Bone marrow (tissue), 2 donors: ENCODE measurements around the gene DDX27.
"Not testable (repeated sequence)": the region's sequence is repeated elsewhere in the genome, so short reads cannot be mapped to it uniquely, and the experiment has no call there.

ENCODE experiments used
- DNase-seq, 2 donors: peaks; one replicate each; lab custom pipeline; 2025; lab: John Stamatoyannopoulos, UW

DDX27 gene

GRCh38 chr20:49203746-49204145, 15.5 kb upstream of the DDX27 start:
- DNase-seq, result no peak

- no peak for DNase-seq
These were observed 12.1 kb upstream of the DDX27 start for GRCh38 chr20:49207076-49207475.

- DNase-seq, result no peak
These were observed 9.0 kb upstream of the DDX27 start for GRCh38 chr20:49210101-49210756.

GRCh38 chr20:49210757-49211110, 8.5 kb upstream of the DDX27 start:
- DNase-seq, result no peak

DNA sequence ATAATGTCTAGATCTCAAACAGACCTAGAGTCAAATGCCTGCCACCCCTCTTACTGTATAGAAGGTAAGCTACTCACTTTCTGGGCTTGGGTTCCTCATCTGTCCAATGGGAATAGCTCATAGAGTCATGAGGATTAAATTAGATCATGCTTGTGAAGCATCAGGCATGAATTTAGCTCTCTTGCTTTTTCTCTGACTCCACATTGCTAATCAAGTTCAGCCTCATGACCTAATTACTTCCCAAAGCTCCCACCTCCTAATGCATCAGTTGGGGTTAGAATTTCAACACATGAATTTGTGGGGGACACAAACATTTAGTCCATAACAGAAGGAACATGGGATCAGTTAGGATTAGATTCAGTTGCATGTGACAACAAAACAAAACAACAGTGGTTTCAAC, 4.6 kb upstream of the DDX27 start:
- DNase-seq, result no peak

DNA sequence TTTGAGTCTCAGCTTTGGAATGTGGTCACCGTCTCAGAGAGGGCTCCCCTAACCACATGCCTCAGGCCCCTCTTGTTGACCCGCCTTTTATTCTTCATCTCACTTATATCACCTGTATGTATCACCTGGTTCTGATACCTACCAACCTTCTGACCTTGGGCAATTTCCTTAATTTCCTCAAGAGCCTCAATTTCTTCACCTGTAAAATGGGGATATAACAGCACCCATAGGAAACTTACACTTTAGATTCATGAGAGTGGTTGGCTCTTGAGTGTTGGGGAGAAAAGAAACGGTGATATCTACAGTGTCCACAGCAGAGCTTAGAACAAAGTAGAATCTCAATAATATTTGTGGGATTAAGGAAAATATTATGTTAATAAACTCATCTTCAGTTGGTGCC, 4.0 kb upstream of the DDX27 start:
- no peak for DNase-seq

DNA sequence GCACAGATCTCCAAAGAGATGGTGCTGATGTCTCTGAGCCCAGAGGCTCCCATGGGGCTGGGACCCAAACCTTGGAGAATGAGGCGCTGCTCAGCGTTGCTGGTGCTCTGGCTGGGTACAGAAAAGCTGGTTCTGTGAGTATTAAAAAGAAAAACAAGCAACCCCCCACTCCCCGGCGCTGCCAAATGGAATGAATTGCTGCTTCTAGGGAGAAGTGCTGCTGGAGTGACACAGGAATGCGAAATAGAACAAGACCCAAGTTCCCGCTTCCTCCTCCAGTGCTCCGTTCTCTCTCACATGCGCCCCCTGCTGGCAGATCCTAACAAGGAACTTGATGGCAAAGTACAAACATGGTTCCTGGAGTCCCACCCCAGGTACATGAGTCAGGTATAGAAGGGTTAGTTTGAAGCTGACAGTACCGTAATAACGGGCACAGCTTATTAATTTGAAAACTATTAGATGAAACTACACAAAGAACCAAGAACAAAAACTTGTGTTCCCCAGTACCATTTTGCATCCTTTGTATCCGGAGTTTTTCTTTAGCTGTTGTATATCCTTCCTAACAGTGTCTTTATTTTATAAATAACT, 2.1 kb upstream of the DDX27 start:
- peak; percentile 70 to 84 for DNase-seq

DNA sequence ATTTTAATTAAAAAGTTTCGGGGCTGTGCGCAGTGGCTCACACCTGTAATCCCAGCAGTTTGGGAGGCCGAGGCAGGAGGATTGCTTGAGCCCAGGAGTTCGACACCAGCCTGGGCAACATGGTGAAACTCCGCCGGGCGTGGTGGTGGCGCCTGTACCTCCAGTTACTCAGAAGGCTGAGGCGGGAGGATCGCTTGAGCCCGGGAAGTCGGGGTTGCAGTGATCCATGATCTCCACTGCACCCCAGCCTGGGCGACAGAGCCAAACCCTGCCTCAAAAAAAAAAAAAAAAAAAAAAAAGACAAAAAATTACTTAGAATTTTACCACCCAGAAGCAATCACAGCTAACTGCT, 501 bp upstream of the DDX27 start:
- not testable (repeated sequence) for DNase-seq

DNA sequence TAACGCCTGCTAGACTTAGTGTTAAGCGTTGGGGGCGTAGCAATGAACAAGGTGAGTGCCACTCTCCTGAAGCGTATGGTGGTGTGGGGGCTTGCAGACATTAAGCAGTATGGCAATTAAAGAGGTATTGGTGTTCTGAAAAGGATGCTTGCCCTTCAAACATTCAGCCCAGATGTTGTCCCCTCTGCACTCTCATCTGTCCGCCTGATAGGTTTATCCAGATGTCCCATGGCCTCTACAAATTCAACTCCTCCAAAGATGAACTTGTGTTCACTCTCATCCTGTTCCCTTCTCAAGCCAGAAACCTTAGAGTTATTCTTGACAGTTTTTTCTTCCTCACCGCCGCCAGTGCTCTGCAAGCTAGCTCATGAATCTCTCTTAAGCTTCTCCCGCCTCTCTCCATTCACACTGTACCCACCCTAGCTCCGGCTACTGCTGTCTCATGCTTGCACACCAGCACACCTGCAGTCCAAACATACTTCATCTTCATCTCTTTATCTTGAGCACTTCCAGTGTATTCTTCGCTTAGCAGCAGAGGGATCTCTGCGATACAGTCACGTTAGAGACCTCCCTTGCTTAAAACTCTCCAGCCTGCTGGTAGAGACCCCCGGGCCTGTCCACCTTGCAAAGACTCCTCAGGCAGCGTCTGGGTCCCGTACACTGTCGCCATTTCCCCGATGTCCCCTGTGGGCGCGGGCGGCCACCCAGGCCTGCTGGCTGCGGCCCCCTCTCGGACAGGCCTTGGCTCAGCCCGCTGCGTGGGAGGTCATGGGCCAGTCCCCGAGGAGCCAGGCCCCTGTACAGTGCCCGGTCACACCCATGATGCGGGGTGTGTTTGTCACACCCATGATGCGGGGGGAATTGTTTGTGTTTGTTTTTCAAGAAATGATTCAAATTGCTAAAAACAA, 962 bp downstream of the DDX27 start:
- no peak for DNase-seq

DNA sequence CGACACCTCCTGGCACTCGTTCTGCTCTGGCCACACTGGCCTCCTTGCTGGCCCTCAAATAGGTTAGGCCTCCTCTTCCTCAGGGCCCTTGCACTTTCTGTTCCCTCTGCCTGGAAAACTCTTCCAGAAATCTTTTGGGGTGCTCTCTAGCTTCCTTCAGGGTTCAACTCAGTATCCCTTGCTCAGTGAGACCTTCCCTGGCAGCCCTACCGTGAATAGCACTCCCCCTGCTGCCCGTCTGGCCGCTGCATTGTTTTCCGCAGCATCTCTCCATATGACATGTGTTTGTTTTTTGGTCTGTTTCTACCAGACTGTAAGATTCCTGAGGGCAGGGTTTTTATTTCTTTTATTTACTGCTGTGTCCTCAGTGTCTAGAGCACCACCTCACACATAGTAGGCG, 6.7 kb downstream of the DDX27 start:
- DNase-seq, result no peak

DNA sequence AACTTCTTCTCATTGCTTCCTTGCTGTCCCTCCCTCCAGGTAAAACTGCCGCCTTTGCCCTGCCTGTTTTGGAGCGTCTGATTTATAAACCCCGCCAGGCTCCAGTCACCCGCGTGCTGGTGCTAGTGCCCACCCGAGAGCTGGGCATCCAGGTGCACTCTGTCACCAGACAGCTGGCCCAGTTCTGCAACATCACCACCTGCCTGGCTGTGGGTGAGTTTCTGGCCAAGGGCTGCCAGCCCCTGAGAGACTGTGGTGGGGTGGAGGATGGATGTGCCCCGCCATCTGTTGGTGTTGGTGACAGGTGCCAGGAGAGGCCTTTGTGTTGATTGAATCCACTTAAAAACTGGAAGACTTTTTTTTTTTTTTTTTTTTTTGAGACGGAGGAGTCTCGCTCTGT, 9.5 kb downstream of the DDX27 start:
- DNase-seq, result no peak

GRCh38 chr20:49229381-49229780, 10.2 kb downstream of the DDX27 start:
- no peak for DNase-seq

- DNase-seq, result no peak
These were observed 10.8 kb downstream of the DDX27 start for GRCh38 chr20:49230021-49230420.

DNA sequence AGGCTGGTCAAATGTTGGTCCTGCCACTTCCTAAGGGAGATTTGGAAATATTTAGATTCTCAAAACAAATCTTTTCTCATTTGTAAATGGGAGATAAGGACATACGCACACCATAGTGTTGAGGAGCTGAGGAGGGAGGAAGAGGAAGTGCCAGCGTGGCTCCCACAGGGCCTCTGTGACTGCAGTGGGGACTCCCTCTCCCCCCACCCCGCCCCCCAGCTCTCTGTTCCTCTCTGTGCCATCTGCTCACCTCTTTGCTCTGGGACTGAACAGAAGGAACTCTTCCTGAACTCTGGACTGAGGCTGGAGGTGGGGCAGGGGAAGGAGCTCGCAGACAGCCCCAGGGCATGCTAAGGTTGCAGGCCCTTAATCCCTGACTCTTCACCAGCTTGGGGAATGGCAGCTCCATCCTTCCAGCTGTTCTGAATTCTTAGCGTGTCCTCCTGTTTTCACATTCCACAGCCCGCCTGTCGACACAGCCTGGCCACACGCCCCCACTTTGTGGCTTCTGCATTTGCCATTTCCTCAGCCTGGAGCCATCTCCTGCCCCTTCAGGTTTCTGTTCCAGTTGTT, 11.4 kb downstream of the DDX27 start:
- peak in 1 of 2 donors; percentile 75 for DNase-seq

- no peak for DNase-seq
These were observed 12.3 kb downstream of the DDX27 start for GRCh38 chr20:49231471-49231870.

DNA sequence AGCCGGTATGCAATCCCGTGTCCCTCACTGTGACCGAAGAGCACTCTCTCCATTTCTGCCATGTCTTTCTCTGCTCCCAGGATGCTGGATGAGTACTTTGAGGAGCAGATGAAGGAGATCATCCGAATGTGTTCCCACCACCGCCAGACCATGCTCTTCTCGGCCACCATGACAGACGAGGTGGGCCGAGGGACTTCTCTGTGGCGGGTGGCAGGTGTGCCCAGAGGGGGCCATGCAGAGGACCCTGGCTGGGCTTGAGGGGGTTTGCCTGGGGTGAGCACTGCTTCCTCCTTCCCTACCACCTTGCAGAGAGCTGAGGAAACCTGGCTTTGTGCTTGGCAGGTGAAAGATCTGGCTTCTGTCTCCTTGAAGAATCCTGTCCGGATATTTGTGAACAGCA, 14.0 kb downstream of the DDX27 start:
- DNase-seq, result no peak

GRCh38 chr20:49234831-49235230, 15.6 kb downstream of the DDX27 start:
- DNase-seq, result no peak

DNA sequence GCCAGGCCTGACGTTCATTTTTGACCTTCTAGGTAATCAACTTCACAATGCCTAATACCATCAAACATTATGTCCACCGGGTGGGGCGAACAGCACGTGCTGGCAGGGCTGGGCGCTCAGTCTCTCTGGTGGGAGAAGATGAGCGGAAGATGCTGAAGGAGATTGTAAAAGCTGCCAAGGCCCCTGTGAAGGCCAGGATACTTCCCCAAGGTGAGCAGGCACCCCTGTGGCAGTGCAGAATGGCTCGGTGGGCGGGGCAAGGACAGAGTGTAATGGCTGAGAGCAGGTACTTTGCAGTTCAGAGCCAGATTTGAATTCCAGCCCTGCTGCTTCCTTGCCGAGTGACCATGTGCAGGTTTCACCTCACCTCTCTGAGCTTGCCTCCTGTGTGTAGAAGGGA, 17.1 kb downstream of the DDX27 start:
- no peak for DNase-seq

GRCh38 chr20:49237531-49237930, 18.3 kb downstream of the DDX27 start:
- DNase-seq, result no peak

GRCh38 chr20:49245921-49246740, 26.9 kb downstream of the DDX27 start:
- DNase-seq, result peak in 1 of 2 donors; percentile 26

DNA sequence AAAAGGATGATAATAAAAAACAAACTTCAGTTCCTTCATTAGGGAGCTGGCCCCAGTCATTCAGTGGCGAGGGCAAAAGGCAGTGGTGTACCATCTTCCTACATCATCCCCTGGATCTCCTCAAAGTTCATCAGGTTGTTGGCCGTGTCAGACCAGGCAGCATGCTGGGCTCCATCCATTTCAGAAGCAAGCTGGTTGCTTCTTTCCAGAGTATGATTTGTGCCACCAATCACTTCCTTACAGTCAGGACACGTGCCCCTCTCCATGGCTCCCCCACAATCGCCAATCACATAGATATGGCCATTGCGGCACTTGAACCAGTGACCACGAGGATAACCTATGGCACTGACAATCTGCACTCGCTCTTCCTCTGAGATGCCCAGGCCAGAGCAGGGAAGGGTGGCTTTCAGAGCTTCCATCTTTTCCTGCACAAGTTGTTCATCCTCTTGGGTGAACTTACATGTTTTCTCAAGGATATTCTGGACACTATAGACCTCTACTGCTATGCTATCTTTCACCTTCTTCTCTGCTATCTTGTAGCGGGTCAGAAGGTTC, 28.0 kb downstream of the DDX27 start:
- DNase-seq, result no peak

DNA sequence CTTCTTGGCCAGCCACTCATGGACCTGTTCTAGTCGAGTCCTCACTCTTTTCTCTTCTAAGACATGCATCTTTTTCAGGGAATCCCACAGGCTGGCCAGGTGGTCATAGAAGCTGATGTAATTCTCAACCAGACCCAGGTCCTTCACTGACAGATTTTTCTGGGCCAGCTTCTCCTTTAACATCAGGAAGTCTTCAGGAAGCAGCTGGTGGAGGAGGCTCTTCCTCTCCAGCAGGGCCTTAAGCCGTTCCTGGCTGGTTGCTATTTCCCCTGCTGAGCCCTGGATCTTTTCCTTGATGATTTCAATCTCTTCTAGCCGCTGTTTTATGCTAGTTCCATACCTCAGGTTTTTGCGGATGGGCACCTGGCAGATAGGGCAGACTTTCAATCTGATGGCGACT, 28.6 kb downstream of the DDX27 start:
- DNase-seq, result peak in 1 of 2 donors; percentile 15
